IPS DF 4.7 (cell line): ENCODE results near the gene KIAA0513.

Experiments
- DNase-seq: peaks from one replicate; pipeline ENCODE4 v3.0.0-alpha.2; 2013; ENCODE audit warnings: low spot score; ENCODE audit errors: extremely low read depth

KIAA0513 gene

GRCh38 chr16:85004587-85005205 is 22.9 kb upstream of the KIAA0513 start:
- DNase-seq: no peak

- DNase-seq: no peak
Measured at GRCh38 chr16:85005285-85006069, 22.1 kb upstream of the KIAA0513 start.

- no peak for DNase-seq
Measured at GRCh38 chr16:85006639-85007038, 21.0 kb upstream of the KIAA0513 start.

GRCh38 chr16:85007496-85008214 is 19.9 kb upstream of the KIAA0513 start:
- DNase-seq: no peak

- no peak for DNase-seq
Measured at GRCh38 chr16:85008271-85008670, 19.3 kb upstream of the KIAA0513 start.

GRCh38 chr16:85010446-85010930 is 17.1 kb upstream of the KIAA0513 start:
- no peak for DNase-seq

- no peak for DNase-seq
Measured at GRCh38 chr16:85010931-85011845, 16.4 kb upstream of the KIAA0513 start, which contains the start of gene ZDHHC7. Gene ZDHHC7 (minus strand): TSS chr16:85011535. CDS start chr16:84990618, 20,917 bp downstream.

GRCh38 chr16:85011846-85012284 is 15.7 kb upstream of the KIAA0513 start:
- DNase-seq: no peak

GRCh38 chr16:85014311-85014710 is 13.3 kb upstream of the KIAA0513 start:
- DNase-seq: no peak

GRCh38 chr16:85015481-85016187 is 12.0 kb upstream of the KIAA0513 start:
- DNase-seq: no peak

GRCh38 chr16:85017151-85017550 is 10.4 kb upstream of the KIAA0513 start:
- no peak for DNase-seq

GRCh38 chr16:85017633-85018032 is 10.0 kb upstream of the KIAA0513 start:
- DNase-seq: no peak

- DNase-seq: no peak
Measured at GRCh38 chr16:85018529-85019236, 8.9 kb upstream of the KIAA0513 start.

GRCh38 chr16:85019659-85020245 is 7.8 kb upstream of the KIAA0513 start:
- no peak for DNase-seq

- no peak for DNase-seq
Measured at GRCh38 chr16:85025781-85026653, 1.6 kb upstream of the KIAA0513 start.

- DNase-seq: no peak
Measured at GRCh38 chr16:85026703-85027102, 892 bp upstream of the KIAA0513 start.

- no peak for DNase-seq
Measured at GRCh38 chr16:85027958-85028684, 526 bp downstream of the KIAA0513 start.
